ENCODE measurements around the gene LDHD.

LDHD gene

DNA sequence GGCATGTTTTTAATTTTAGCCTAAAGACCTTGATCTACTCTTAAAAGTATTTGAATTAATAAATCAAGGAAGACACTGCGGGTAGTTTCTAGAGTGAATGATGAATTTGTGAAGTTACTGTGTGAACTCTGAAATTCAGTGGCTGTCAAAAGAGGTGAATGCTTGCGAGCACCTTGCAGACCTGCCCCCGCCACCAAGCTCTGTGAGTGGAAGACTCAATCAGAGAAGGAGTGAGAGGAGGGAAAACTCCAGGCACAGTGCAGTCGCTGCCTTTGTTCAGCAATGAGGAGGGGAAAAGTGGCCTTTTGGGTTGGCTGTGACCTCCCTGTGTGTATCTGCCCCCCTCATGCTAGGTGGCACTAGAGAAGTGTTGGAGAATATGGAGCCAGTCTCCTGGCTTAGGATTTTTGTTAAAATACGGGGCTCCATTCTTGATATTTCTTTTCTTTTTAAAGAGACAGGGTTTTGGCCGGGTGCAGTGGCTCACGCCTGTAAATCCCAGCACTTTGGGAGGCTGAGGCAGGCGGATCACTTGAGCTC is 53.0 kb downstream of the LDHD start:
- TF ChIP-seq, protein P1, sequence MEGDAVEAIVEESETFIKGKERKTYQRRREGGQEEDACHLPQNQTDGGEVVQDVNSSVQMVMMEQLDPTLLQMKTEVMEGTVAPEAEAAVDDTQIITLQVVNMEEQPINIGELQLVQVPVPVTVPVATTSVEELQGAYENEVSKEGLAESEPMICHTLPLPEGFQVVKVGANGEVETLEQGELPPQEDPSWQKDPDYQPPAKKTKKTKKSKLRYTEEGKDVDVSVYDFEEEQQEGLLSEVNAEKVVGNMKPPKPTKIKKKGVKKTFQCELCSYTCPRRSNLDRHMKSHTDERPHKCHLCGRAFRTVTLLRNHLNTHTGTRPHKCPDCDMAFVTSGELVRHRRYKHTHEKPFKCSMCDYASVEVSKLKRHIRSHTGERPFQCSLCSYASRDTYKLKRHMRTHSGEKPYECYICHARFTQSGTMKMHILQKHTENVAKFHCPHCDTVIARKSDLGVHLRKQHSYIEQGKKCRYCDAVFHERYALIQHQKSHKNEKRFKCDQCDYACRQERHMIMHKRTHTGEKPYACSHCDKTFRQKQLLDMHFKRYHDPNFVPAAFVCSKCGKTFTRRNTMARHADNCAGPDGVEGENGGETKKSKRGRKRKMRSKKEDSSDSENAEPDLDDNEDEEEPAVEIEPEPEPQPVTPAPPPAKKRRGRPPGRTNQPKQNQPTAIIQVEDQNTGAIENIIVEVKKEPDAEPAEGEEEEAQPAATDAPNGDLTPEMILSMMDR (IDR thresholded peaks at IDR 0.05) = no peak

DNA sequence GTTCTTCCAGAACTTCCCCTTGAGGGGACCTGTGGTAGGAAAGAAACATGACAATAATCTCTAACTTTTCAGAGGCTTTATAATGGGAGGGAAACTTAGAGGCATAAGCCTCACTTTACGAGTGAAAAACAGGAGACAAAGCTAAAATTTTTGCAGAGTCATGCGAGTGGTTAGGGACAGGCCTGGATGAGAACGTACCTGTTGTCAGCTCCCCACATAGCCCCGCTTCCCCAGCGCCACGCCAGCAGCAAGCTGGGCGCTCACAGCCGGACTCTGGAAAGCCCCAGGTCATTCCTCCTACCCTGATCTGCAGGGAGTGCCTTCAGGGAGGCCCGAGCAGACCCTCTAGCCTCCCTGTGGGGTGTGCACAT is 53.6 kb downstream of the LDHD start:
- TF ChIP-seq, protein P1 (IDR thresholded peaks at IDR 0.05) = no peak

DNA sequence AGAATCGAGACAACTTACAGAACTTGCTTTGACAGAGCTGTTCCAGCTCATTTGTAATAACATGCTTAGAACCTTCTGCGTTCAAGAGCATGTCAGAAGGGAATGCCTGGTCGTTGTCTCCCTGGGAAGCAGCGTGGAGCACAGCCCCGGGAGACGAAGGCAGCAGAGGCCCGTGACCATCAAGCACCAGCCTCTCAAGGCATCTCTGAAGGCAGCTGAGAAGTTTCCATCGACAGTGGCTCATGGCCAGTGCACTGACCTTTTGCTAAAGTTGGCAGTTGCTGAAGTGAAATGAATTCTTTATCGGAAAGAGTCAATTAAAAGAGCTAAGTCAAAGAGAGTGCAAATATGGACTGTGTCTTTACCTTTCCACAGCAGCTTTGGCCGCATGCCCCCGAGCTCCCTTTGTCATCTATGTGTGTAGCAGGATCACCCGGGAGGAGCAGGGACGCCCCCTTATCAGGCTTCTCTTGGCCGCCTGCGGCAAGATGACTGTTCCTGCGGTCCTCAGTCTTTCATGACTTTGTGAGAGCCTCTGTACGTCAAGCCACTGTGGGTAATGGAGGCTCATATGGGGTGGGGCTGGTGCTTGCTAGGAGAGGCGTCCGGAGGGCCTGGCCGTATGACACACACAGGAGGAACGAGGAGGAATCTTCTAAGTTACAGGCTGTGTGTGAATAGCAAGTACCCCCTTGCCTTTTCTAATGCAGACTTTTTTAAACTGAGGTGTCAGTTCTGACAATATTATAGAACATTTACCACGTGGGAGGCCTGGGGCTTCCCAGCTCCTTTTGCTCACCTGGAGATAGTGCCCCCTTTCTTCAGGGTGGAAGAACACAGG is 54.2 kb downstream of the LDHD start:
- TF ChIP-seq, protein P1 (IDR thresholded peaks at IDR 0.05) = no peak
